ENCODE measurements around the gene ZGLP1. TPM values are rescaled to one million over a fixed set of nuclear protein-coding genes. Genes with fewer than 3 reads are reported as not detected.
A peak's percentile ranks its signal among the peaks of the same experiment; 100 is the strongest.

ZGLP1 gene
- polyA plus RNA-seq, 1 experiment = 0.62 TPM

GRCh38 chr19:10292789-10293636 lies 16.6 kb downstream of the ZGLP1 start:
- CTCF ChIA-PET = no interaction called here
- peak overlapping the region; percentile 63 for H3K4me3 ChIP-seq (ENCODE audit: low read depth, low read length)
- POLR2A ChIA-PET = interaction anchor here (1.2 kb wide), 1 partner anchor 24 kb away, joined by 11 read pairs; no protein-coding TSS in a partner anchor
- peaks cover 27% of the 10 kb centered on the region for H3K9me3 ChIP-seq (ENCODE audit: control insufficient read depth, insufficient read depth, low read length)
- no peak for TF ChIP-seq CTCF (IDR thresholded peaks at IDR 0.05; ENCODE audit: low read depth, low read length)
- H3K27ac ChIP-seq (ENCODE audit: low read depth, low read length) = no peak overlapping the region
- DNase-seq (ENCODE audit: low read depth, low spot score) = no peak
- peaks cover 8% of the 10 kb centered on the region for H3K27me3 ChIP-seq (ENCODE audit: control insufficient read depth, insufficient read depth, low read length)

DNA sequence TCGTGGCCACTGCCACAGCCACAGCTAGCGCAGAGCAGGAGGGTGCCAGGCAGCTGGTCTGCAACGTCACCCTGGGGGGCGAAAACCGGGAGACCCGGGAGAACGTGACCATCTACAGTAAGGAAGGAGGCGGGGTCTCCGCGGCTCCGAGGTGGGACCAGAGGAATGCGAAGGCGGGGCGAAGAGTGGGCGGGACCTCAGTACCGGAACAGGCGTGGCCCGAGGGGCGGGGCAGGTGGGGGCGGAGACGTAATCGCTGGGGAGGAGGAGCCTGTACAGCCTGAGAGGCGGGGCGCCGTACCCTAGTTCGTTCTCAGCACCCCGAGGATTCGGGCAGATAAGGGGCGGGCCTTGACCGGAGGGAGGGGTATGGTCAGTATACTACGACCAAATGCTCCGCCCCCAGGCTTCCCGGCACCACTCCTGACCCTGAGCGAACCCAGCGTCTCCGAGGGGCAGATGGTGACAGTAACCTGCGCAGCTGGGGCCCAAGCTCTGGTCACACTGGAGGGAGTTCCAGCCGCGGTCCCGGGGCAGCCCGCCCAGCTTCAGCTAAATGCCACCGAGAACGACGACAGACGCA lies 17.3 kb downstream of the ZGLP1 start:
- POLR2A ChIA-PET = interaction anchor here (1.2 to 4.1 kb wide), 3 partner anchors 21 to 41 kb away, joined by 11 to 25 read pairs (median 11); partner anchors contain the start of genes ICAM1 and RAVER1
- TF ChIP-seq CTCF (IDR thresholded peaks at IDR 0.05; ENCODE audit: low read depth, low read length) = no peak
- Histone ChIP-seq H3K4me3 (ENCODE audit: low read depth, low read length) (peak overlapping the region; percentile 63), H3K9me3 (ENCODE audit: control insufficient read depth, insufficient read depth, low read length) (peaks cover 27% of the 10 kb centered on the region), H3K27me3 (ENCODE audit: control insufficient read depth, insufficient read depth, low read length) (peaks cover 8% of the 10 kb centered on the region), H3K27ac (ENCODE audit: low read depth, low read length) (no peak overlapping the region)
- DNase-seq (ENCODE audit: low read depth, low spot score) = no peak
- CTCF ChIA-PET = interaction anchor here (1.1 kb wide), 1 partner anchor 23 kb away, joined by 6 read pairs; no protein-coding TSS in a partner anchor

- POLR2A ChIA-PET = interaction anchor here (0.6 to 4.1 kb wide), 7 partner anchors 10 to 129 kb away, joined by 3 to 25 read pairs (median 5); partner anchors contain the start of genes ICAM1 and RAVER1
- no peak for DNase-seq (ENCODE audit: low read depth, low spot score)
- peak overlapping the region; percentile 63 for H3K4me3 ChIP-seq (ENCODE audit: low read depth, low read length)
These were observed 17.9 kb downstream of the ZGLP1 start for GRCh38 chr19:10291554-10292205.

GRCh38 chr19:10290876-10291553 lies 18.6 kb downstream of the ZGLP1 start:
- H3K9me3 ChIP-seq (ENCODE audit: control insufficient read depth, insufficient read depth, low read length) = peaks cover 23% of the 10 kb centered on the region
- CTCF ChIA-PET = interaction anchor here (0.5 to 1.1 kb wide), 6 partner anchors 14 to 326 kb away, joined by 3 to 6 read pairs (median 5); no protein-coding TSS in a partner anchor
- peaks cover 8% of the 10 kb centered on the region for H3K27me3 ChIP-seq (ENCODE audit: control insufficient read depth, insufficient read depth, low read length)

More at GRCh38 chr19:10291554-10292205, 17.9 kb downstream of the ZGLP1 start:
- no peak for TF ChIP-seq CTCF (IDR thresholded peaks at IDR 0.05; ENCODE audit: low read depth, low read length)
- CTCF ChIA-PET = interaction anchor here (0.5 to 1.1 kb wide), 6 partner anchors 15 to 327 kb away, joined by 3 to 6 read pairs (median 5); no protein-coding TSS in a partner anchor
- Histone ChIP-seq H3K27me3 (ENCODE audit: control insufficient read depth, insufficient read depth, low read length) (peaks cover 8% of the 10 kb centered on the region), H3K9me3 (ENCODE audit: control insufficient read depth, insufficient read depth, low read length) (peaks cover 24% of the 10 kb centered on the region), H3K27ac (ENCODE audit: low read depth, low read length) (peak overlapping the region; percentile 11)

More at GRCh38 chr19:10290876-10291553, 18.6 kb downstream of the ZGLP1 start:
- no peak for DNase-seq (ENCODE audit: low read depth, low spot score)
- peak overlapping the region; percentile 63 for H3K4me3 ChIP-seq (ENCODE audit: low read depth, low read length)
- POLR2A ChIA-PET = interaction anchor here (0.6 to 4.1 kb wide), 7 partner anchors 10 to 130 kb away, joined by 3 to 25 read pairs (median 5); partner anchors contain the start of genes ICAM1 and RAVER1
- no peak overlapping the region for H3K27ac ChIP-seq (ENCODE audit: low read depth, low read length)
- TF ChIP-seq CTCF (IDR thresholded peaks at IDR 0.05; ENCODE audit: low read depth, low read length) = no peak

Data from AG04450 (cell line).